Erythroblast (primary cell): Measurements from ENCODE around the gene GALK2.

Experiments
- GATA1 ChIP-seq: IDR thresholded peaks from 2 replicates; pipeline ENCODE4 v1.6.1; 2011; ENCODE audit warnings: low read depth, mild to moderate bottlenecking, control low read depth, low read length, moderate library complexity
- POLR2A ChIP-seq: IDR thresholded peaks from 2 replicates; pipeline ENCODE4 v1.6.1; 2011; ENCODE audit warnings: mild to moderate bottlenecking, low read length

DNA sequence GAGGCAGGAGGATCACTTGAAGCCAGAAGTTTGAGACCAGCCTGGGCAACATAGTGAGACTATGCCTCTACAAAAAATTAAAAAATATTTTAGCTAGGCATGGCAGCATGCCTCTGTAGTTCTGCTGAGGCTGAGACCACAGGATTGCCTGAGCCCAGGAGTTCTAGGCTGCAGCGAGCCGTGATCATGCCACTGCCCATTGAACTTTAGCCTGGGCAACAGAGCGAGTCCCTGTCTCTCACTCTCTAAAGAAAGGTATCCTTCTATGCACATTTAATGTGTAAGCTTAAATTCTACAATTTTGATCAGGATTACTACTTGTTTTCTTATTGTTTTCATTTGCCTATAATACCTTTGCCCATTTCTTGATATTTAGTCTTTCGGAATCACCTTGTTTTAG, 26.8 kb downstream of the GALK2 start:
- TF ChIP-seq POLR2A, result no peak
- TF ChIP-seq GATA1, result no peak
